HG02588 (cell line): ENCODE measurements around the gene IVNS1ABP.

Experiments used
- ATAC-seq: cut with Tn5 transposase; IDR thresholded peaks from one replicate; pipeline ENCODE4 v1.9.1; 2021; ENCODE audit warnings: mild to moderate bottlenecking, moderate library complexity; ENCODE audit not compliant: unreplicated experiment

The IVNS1ABP gene

GRCh38 chr1:185295091-185295490 is 22.0 kb downstream of the IVNS1ABP start:
- ATAC-seq = no peak

- no peak for ATAC-seq
These were observed 23.0 kb downstream of the IVNS1ABP start for GRCh38 chr1:185293967-185294542.

GRCh38 chr1:185292237-185292636 is 24.8 kb downstream of the IVNS1ABP start:
- ATAC-seq = no peak

- no peak for ATAC-seq
These were observed 25.4 kb downstream of the IVNS1ABP start for GRCh38 chr1:185291652-185292051.

GRCh38 chr1:185291159-185291558 is 25.9 kb downstream of the IVNS1ABP start:
- peak; percentile 47 for ATAC-seq

GRCh38 chr1:185289880-185290279 is 27.2 kb downstream of the IVNS1ABP start:
- ATAC-seq = no peak

GRCh38 chr1:185288435-185288834 is 28.6 kb downstream of the IVNS1ABP start:
- no peak for ATAC-seq

- ATAC-seq = no peak
These were observed 29.6 kb downstream of the IVNS1ABP start for GRCh38 chr1:185287451-185287850.

- ATAC-seq = no peak
These were observed 32.3 kb downstream of the IVNS1ABP start for GRCh38 chr1:185284533-185285276.

GRCh38 chr1:185284116-185284515 is 32.9 kb downstream of the IVNS1ABP start:
- ATAC-seq = no peak

- peak; percentile 83 for ATAC-seq
These were observed 35.8 kb downstream of the IVNS1ABP start for GRCh38 chr1:185281245-185281644.

GRCh38 chr1:185280589-185280988 is 36.5 kb downstream of the IVNS1ABP start:
- no peak for ATAC-seq

- no peak for ATAC-seq
These were observed 37.5 kb downstream of the IVNS1ABP start for GRCh38 chr1:185279571-185279970.

- ATAC-seq = no peak
These were observed 45.1 kb downstream of the IVNS1ABP start for GRCh38 chr1:185271921-185272320.

- no peak for ATAC-seq
These were observed 48.7 kb downstream of the IVNS1ABP start for GRCh38 chr1:185268352-185268751.

GRCh38 chr1:185267701-185268100 is 49.3 kb downstream of the IVNS1ABP start:
- no peak for ATAC-seq

GRCh38 chr1:185267301-185267700 is 49.7 kb downstream of the IVNS1ABP start:
- ATAC-seq = no peak

- ATAC-seq = no peak
These were observed 51.7 kb downstream of the IVNS1ABP start for GRCh38 chr1:185265314-185265713.

GRCh38 chr1:185263780-185264179 is 53.3 kb downstream of the IVNS1ABP start:
- no peak for ATAC-seq

GRCh38 chr1:185263292-185263691 is 53.8 kb downstream of the IVNS1ABP start:
- no peak for ATAC-seq

GRCh38 chr1:185262151-185262550 is 54.9 kb downstream of the IVNS1ABP start:
- no peak for ATAC-seq

- no peak for ATAC-seq
These were observed 56.4 kb downstream of the IVNS1ABP start for GRCh38 chr1:185260611-185261010.

- ATAC-seq = no peak
These were observed 58.4 kb downstream of the IVNS1ABP start for GRCh38 chr1:185258676-185259075.
